H1 (cell line): ENCODE measurements around the gene NOM1. TPM values are rescaled to one million over a fixed set of nuclear protein-coding genes. Genes with fewer than 3 reads are reported as not detected.
"Not testable (repeated sequence)": the region's sequence is repeated elsewhere in the genome, so short reads cannot be mapped to it uniquely, and the experiment has no call there.

Experiments
- CTCF ChIA-PET: fragments of 300-600 bp; sonication (Branson Sonifier 250); formaldehyde crosslinking; loops from one replicate; lab custom pipeline; 2021; ENCODE audit not compliant: partially characterized antibody; lab: Charles Lee
- POLR2A ChIA-PET: fragments of 300-600 bp; sonication (Branson Sonifier 250); formaldehyde crosslinking; loops from one replicate; lab custom pipeline; 2021; ENCODE audit warnings: inconsistent platforms; ENCODE audit not compliant: partially characterized antibody; lab: Charles Lee
- DNase-seq, 2 experiments: peaks; one replicate each; pipeline versions ENCODE4 v3.0.0 to v3.0.0-alpha.2; 2010 to 2022; ENCODE audit warnings: low spot score in 2 of 2, low read depth in 1 of 2, mixed read lengths in 1 of 2
- FAIRE-seq: peaks from 2 replicates; lab custom pipeline; 2011; peaks lifted over from hg19 to GRCh38; lab: Jason Lieb, UNC
- H2AFZ ChIP-seq: 2 replicates; pipeline ENCODE4 v1.8.1; 2012; ENCODE audit warnings: low read length, inconsistent platforms
- H2AK5ac ChIP-seq: 2 replicates; pipeline ENCODE4 v1.6.1; 2013; ENCODE audit warnings: low read depth, low read length
- H2BK120ac ChIP-seq: replicated peaks from 2 replicates; pipeline ENCODE3; 2013; ENCODE audit warnings: low read depth, low read length, inconsistent platforms
- H2BK12ac ChIP-seq: 2 replicates; pipeline ENCODE4 v1.6.1; 2013; ENCODE audit warnings: low read depth, low read length
- H2BK15ac ChIP-seq: 2 replicates; pipeline ENCODE4 v1.6.1; 2013; ENCODE audit warnings: low read length
- H2BK20ac ChIP-seq: 2 replicates; pipeline ENCODE4 v1.6.1; 2013; ENCODE audit warnings: low read length
- H2BK5ac ChIP-seq: 2 replicates; pipeline ENCODE4 v1.6.1; 2013; ENCODE audit warnings: low read depth, low read length
- H3K14ac ChIP-seq: 2 replicates; pipeline ENCODE4 v1.6.1; 2013; ENCODE audit warnings: inconsistent platforms; ENCODE audit not compliant: insufficient read length
- H3K18ac ChIP-seq: 2 replicates; pipeline ENCODE4 v1.6.1; 2013; ENCODE audit warnings: low read length; ENCODE audit errors: extremely low read depth
- H3K23ac ChIP-seq: 2 replicates; pipeline ENCODE4 v1.6.1; 2013; ENCODE audit warnings: inconsistent platforms; ENCODE audit not compliant: insufficient read length
- H3K23me2 ChIP-seq: 2 replicates; pipeline ENCODE4 v1.6.1; 2013; ENCODE audit warnings: low read depth, low read length
- H3K27ac ChIP-seq: 2 replicates; pipeline ENCODE4 v1.6.1; 2011; ENCODE audit warnings: low read depth, low read length, inconsistent platforms
- H3K27me3 ChIP-seq, 4 experiments: replicated peaks in 1 of 4; 1 replicate in 1 of 4; 2 replicates in 3 of 4; pipeline versions ENCODE4 v1.6.1 to v1.8.1; 2011 to 2013; ENCODE audit warnings: low read length in 3 of 4, mild to moderate bottlenecking in 3 of 4, inconsistent platforms in 2 of 4, mixed read lengths in 2 of 4, moderate library complexity in 1 of 4; ENCODE audit not compliant: control insufficient read depth in 3 of 4, insufficient read depth in 3 of 4; ENCODE audit errors: extremely low read depth in 1 of 4
- H3K36me3 ChIP-seq, 4 experiments: 2 replicates each; pipeline versions ENCODE4 v1.6.1 to v1.8.1; 2011 to 2013; ENCODE audit warnings: mild to moderate bottlenecking in 4 of 4, low read length in 3 of 4, moderate library complexity in 2 of 4, control low read depth in 1 of 4, inconsistent platforms in 1 of 4; ENCODE audit not compliant: insufficient read depth in 4 of 4, control insufficient read depth in 2 of 4
- H3K4ac ChIP-seq: replicated peaks from 2 replicates; pipeline ENCODE3; 2013; ENCODE audit warnings: low read length, low read depth, mixed read lengths, inconsistent platforms; ENCODE audit not compliant: insufficient read length
- H3K4me1 ChIP-seq, 4 experiments: replicated peaks in 1 of 4; 1 replicate in 1 of 4; 2 replicates in 3 of 4; pipeline versions ENCODE4 v1.6.1 to v1.8.1; 2011 to 2013; ENCODE audit warnings: low read length in 3 of 4, inconsistent platforms in 2 of 4, mixed read lengths in 1 of 4; ENCODE audit not compliant: insufficient read depth in 4 of 4, control insufficient read depth in 3 of 4
- H3K4me2 ChIP-seq, 2 experiments: 2 replicates each; pipeline versions ENCODE4 v1.6.1 to v1.8.1; 2011 to 2013; ENCODE audit warnings: low read depth in 2 of 2, low read length in 2 of 2, control low read depth in 1 of 2, inconsistent platforms in 1 of 2, mild to moderate bottlenecking in 1 of 2; ENCODE audit not compliant: insufficient read depth in 1 of 2
- H3K4me3 ChIP-seq, 4 experiments: fragments of 200-600, 300-600 bp in 1 of 4; sonication (generic), shearing (Covaris generic), sonication (Bioruptor Twin) in 1 of 4; 2 replicates each; pipeline versions ENCODE4 v1.5.1 to v1.8.1; 2011 to 2016; ENCODE audit warnings: low read length in 4 of 4, low read depth in 3 of 4, control low read depth in 2 of 4, inconsistent platforms in 2 of 4, mild to moderate bottlenecking in 2 of 4, mixed read lengths in 1 of 4, moderate library complexity in 1 of 4; ENCODE audit not compliant: insufficient read depth in 2 of 4; ENCODE audit errors: extremely low read depth in 1 of 4
- H3K56ac ChIP-seq: replicated peaks from 2 replicates; pipeline ENCODE3; 2013; ENCODE audit warnings: low read depth, mild to moderate bottlenecking, mixed read lengths, low read length, inconsistent platforms; ENCODE audit not compliant: insufficient read length
- H3K79me1 ChIP-seq: 2 replicates; pipeline ENCODE4 v1.6.1; 2013; ENCODE audit warnings: low read depth, low read length, control low read depth
- H3K79me2 ChIP-seq, 2 experiments: 2 replicates each; pipeline versions ENCODE4 v1.6.1 to v1.8.1; 2012 to 2013; ENCODE audit warnings: low read length in 2 of 2, mild to moderate bottlenecking in 2 of 2, inconsistent platforms in 1 of 2; ENCODE audit not compliant: insufficient read depth in 2 of 2, control insufficient read depth in 1 of 2
- H3K9ac ChIP-seq, 4 experiments: replicated peaks in 1 of 4; 1 replicate in 1 of 4; 2 replicates in 3 of 4; pipeline versions ENCODE4 v1.6.1 to v1.8.1; 2011 to 2013; ENCODE audit warnings: low read depth in 3 of 4, low read length in 3 of 4, control low read depth in 2 of 4, mild to moderate bottlenecking in 2 of 4, moderate library complexity in 2 of 4, inconsistent platforms in 1 of 4; ENCODE audit errors: extremely low read depth in 1 of 4
- H3K9me3 ChIP-seq, 2 experiments: 2 replicates each; pipeline versions ENCODE4 v1.6.1 to v1.8.1; 2012 to 2013; ENCODE audit warnings: mild to moderate bottlenecking in 2 of 2, moderate library complexity in 2 of 2, control low read depth in 1 of 2, inconsistent platforms in 1 of 2, low read depth in 1 of 2, low read length in 1 of 2, mixed read lengths in 1 of 2; ENCODE audit not compliant: insufficient read depth in 2 of 2
- H4K20me1 ChIP-seq, 2 experiments: replicated peaks in 1 of 2; 2 replicates each; pipeline versions ENCODE3 to v1.8.1; 2011 to 2013; ENCODE audit warnings: inconsistent platforms in 2 of 2, low read length in 2 of 2, mild to moderate bottlenecking in 1 of 2; ENCODE audit not compliant: insufficient read depth in 2 of 2, control insufficient read depth in 1 of 2
- H4K5ac ChIP-seq: 2 replicates; pipeline ENCODE4 v1.6.1; 2013; ENCODE audit warnings: low read length, low read depth, mixed read lengths, inconsistent platforms; ENCODE audit not compliant: insufficient read length
- H4K8ac ChIP-seq: 2 replicates; pipeline ENCODE4 v1.8.0; 2013; ENCODE audit warnings: mild to moderate bottlenecking, moderate library complexity, low read length, inconsistent platforms; ENCODE audit not compliant: insufficient read depth; ENCODE audit errors: extremely low read depth
- H4K91ac ChIP-seq: replicated peaks from 2 replicates; pipeline ENCODE3; 2013; ENCODE audit warnings: low read length, mixed read lengths, inconsistent platforms; ENCODE audit not compliant: insufficient read length
- WGBS, 2 experiments: shearing (Covaris generic) in 1 of 2; methylation state at CpG; one replicate each; pipeline versions ENCODE4 v1.1.6 to v1.1.7; 2013 to 2015; ENCODE audit warnings: low lambda C conversion rate in 2 of 2, mixed read lengths in 2 of 2, inconsistent platforms in 1 of 2, low coverage in 1 of 2, missing lambda C conversion rate in 1 of 2; ENCODE audit not compliant: insufficient replicate concordance in 2 of 2, insufficient coverage in 1 of 2, insufficient read length in 1 of 2; ENCODE audit errors: extremely low coverage in 1 of 2, missing lambda C conversion rate in 1 of 2; 5-methylcytosine and 5-hydroxymethylcytosine counted together
- polyA plus RNA-seq, 7 experiments: library from polyadenylated mRNA; depleted of rRNA in 3 of 7; stranded (reverse) in 5 of 7; unstranded in 2 of 7; fragments of >200 nt in 5 of 7; fragments of 200-250 nt in 2 of 7; gene quantifications; 1 replicate in 5 of 7; 2 replicates in 1 of 7; 4 replicates in 1 of 7; pipeline versions ENCODE4 v1.2.1 to v1.2.3, GENCODE V29; 2011 to 2013; ENCODE audit warnings: missing spikeins in 2 of 7, mixed read lengths in 2 of 7
- total RNA-seq: library from RNA; stranded (reverse); fragmentation: NEBNext Ultra II Directional; extraction: Animal tissue kit (Norgen Biotek cat#: 25700); gene quantifications from 2 replicates; pipeline ENCODE4 v1.2.1, GENCODE V29; 2021

Gene NOM1
- total and polyA plus RNA-seq, 2 of the 8 experiments (the other 6 are each of a cell fraction or from before 2014, with no cell fraction given): 10.6 to 29.1 TPM

GRCh38 chr7:156909574-156910252 lies 39.8 kb upstream of the NOM1 start:
- H3K27me3 ChIP-seq, H3K4me1 ChIP-seq, H3K79me1 ChIP-seq, H3K4me2 ChIP-seq, H2BK12ac ChIP-seq, H3K9ac ChIP-seq, H4K20me1 ChIP-seq, H3K27ac ChIP-seq, DNase-seq, H4K91ac ChIP-seq, H3K9me3 ChIP-seq, H3K56ac ChIP-seq, FAIRE-seq, H2BK5ac ChIP-seq, H3K14ac ChIP-seq, H3K18ac ChIP-seq, POLR2A ChIA-PET, H2AFZ ChIP-seq, H2AK5ac ChIP-seq, H2BK20ac ChIP-seq, H4K5ac ChIP-seq, H3K4me3 ChIP-seq, H3K79me2 ChIP-seq, H3K4ac ChIP-seq, H4K8ac ChIP-seq, H2BK15ac ChIP-seq, H3K23ac ChIP-seq, H2BK120ac ChIP-seq, H3K23me2 ChIP-seq, H3K36me3 ChIP-seq, CTCF ChIA-PET: not testable (repeated sequence)
- 87% methylated on average over 3 of the region's 3 CpGs; no CpG with 5 or more reads in 1 of the 2 experiments for WGBS, 2 experiments
